Measurements from ENCODE around the gene FGF14.

DNA sequence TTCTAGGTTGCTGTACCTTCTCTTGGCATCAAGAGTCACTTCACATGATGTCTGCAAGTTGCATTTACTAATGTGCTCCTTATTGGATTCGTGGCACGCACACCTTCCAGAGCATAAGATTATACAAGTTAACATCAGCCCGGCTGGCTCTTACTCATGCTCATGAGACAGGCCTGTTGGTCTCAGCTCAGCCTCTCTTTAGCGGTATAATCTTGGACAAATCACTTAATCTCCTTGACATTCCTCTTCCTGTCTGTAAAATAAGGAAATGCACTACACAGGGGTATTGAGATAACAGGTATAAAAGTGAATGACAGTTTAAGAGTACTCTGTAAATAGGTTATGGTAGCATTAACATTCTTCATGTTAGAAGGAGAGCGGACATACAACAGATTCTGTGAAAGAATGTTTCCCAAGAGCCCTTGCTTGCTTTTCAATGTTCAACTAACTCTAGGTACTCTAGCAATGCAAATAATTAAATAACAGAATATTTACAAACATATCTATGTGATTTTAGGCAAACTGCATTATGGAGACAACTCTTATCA lies 181.1 kb downstream of the FGF14 start:
- TF ChIP-seq, protein P1, sequence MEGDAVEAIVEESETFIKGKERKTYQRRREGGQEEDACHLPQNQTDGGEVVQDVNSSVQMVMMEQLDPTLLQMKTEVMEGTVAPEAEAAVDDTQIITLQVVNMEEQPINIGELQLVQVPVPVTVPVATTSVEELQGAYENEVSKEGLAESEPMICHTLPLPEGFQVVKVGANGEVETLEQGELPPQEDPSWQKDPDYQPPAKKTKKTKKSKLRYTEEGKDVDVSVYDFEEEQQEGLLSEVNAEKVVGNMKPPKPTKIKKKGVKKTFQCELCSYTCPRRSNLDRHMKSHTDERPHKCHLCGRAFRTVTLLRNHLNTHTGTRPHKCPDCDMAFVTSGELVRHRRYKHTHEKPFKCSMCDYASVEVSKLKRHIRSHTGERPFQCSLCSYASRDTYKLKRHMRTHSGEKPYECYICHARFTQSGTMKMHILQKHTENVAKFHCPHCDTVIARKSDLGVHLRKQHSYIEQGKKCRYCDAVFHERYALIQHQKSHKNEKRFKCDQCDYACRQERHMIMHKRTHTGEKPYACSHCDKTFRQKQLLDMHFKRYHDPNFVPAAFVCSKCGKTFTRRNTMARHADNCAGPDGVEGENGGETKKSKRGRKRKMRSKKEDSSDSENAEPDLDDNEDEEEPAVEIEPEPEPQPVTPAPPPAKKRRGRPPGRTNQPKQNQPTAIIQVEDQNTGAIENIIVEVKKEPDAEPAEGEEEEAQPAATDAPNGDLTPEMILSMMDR (conservative IDR thresholded peaks at IDR 0.05): no peak
- TF ChIP-seq ZFX (IDR thresholded peaks at IDR 0.05): no peak

All from C4-2B (cell line).